Measurements from ENCODE around the gene TECTA.
"Not testable (repeated sequence)": the region's sequence is repeated elsewhere in the genome, so short reads cannot be mapped to it uniquely, and the experiment has no call there.

Gene TECTA

GRCh38 chr11:121236115-121237001 is 135.3 kb downstream of the TECTA start:
- no peak for TF ChIP-seq CTCF (IDR thresholded peaks at IDR 0.05; ENCODE audit: control insufficient read depth, extremely low read depth, insufficient read depth)
- H3K4me3 ChIP-seq (ENCODE audit: low read depth, low read length) = no peak overlapping the region
- no peak for DNase-seq (ENCODE audit: low read depth)

- H3K4me3 ChIP-seq (ENCODE audit: low read depth, low read length) = not testable (repeated sequence)
Observed at GRCh38 chr11:121237247-121237646, 136.2 kb downstream of the TECTA start.

GRCh38 chr11:121237686-121238658 is 136.9 kb downstream of the TECTA start:
- no peak for TF ChIP-seq CTCF (IDR thresholded peaks at IDR 0.05; ENCODE audit: control insufficient read depth, extremely low read depth, insufficient read depth)
- H3K4me3 ChIP-seq (ENCODE audit: low read depth, low read length) = no peak overlapping the region

More at GRCh38 chr11:121237247-121237646, 136.2 kb downstream of the TECTA start:
- not testable (repeated sequence) for DNase-seq (ENCODE audit: low read depth)

GRCh38 chr11:121238956-121239355 is 137.9 kb downstream of the TECTA start:
- no peak overlapping the region for H3K4me3 ChIP-seq (ENCODE audit: low read depth, low read length)
- no peak for DNase-seq (ENCODE audit: low read depth)
- TF ChIP-seq CTCF (IDR thresholded peaks at IDR 0.05; ENCODE audit: control insufficient read depth, extremely low read depth, insufficient read depth) = no peak

More at GRCh38 chr11:121237686-121238658, 136.9 kb downstream of the TECTA start:
- no peak for DNase-seq (ENCODE audit: low read depth)

- DNase-seq (ENCODE audit: low read depth); H3K4me3 ChIP-seq (ENCODE audit: low read depth, low read length): not testable (repeated sequence)
Observed at GRCh38 chr11:121240001-121240400, 139.0 kb downstream of the TECTA start.

- no peak for DNase-seq (ENCODE audit: low read depth)
- no peak for TF ChIP-seq CTCF (IDR thresholded peaks at IDR 0.05; ENCODE audit: control insufficient read depth, extremely low read depth, insufficient read depth)
- no peak overlapping the region for H3K4me3 ChIP-seq (ENCODE audit: low read depth, low read length)
Observed at GRCh38 chr11:121240650-121241303, 139.7 kb downstream of the TECTA start.
